A549 (cell line): ENCODE data around the gene SHISA3. TPM values are rescaled to one million over a fixed set of nuclear protein-coding genes. Genes with fewer than 3 reads are reported as not detected.

ENCODE experiments used
- ATAC-seq, 2 experiments: fragments of 200-7000 bp in 1 of 2; fragments of >200 bp in 1 of 2; cut with Nextera tagmentation in 1 of 2; cut with Tn5 transposase in 1 of 2; 3 replicates each; pipeline versions ENCODE4 v1.8.0 to v1.9.1; 2018 to 2020; ENCODE audit warnings: mild to moderate bottlenecking in 1 of 2, moderate library complexity in 1 of 2
- CTCF ChIA-PET: fragments of 300-600 bp; sonication (Branson Sonifier 250); formaldehyde crosslinking; extraction: SDS; loops from one replicate; lab custom pipeline; 2021; ENCODE audit warnings: antibody characterized with exemption, inconsistent platforms; lab: Yijun Ruan, JAX
- POLR2A ChIA-PET: fragments of 350-600 bp; formaldehyde crosslinking; extraction: SDS; loops from one replicate; lab custom pipeline; 2021; ENCODE audit warnings: antibody characterized with exemption, inconsistent platforms; lab: Yijun Ruan, JAX
- DNase-seq, 2 experiments: peaks; one replicate each; pipeline versions ENCODE4 v3.0.0 to v3.0.0-alpha.2; 2011 to 2016; ENCODE audit warnings: low read depth in 1 of 2, low spot score in 1 of 2
- FAIRE-seq: peaks from 2 replicates; lab custom pipeline; 2011; peaks lifted over from hg19 to GRCh38; lab: Jason Lieb, UNC
- H3K27ac ChIP-seq, 2 experiments: fragments of >200 bp; sonication (Bioruptor Twin); formaldehyde crosslinking; 3 replicates each; pipeline ENCODE4 v1.5.1; 2016 to 2017
- H3K4me1 ChIP-seq: fragments of >200 bp; sonication (Bioruptor Twin); formaldehyde crosslinking; 3 replicates; pipeline ENCODE4 v1.6.1; 2016
- H3K4me2 ChIP-seq: fragments of >200 bp; sonication (Bioruptor Twin); formaldehyde crosslinking; 3 replicates; pipeline ENCODE4 v1.6.1; 2016
- H3K4me3 ChIP-seq: fragments of >200 bp; sonication (Bioruptor Twin); formaldehyde crosslinking; 3 replicates; pipeline ENCODE4 v1.5.1; 2016
- H3K9me3 ChIP-seq: fragments of >200 bp; sonication (Bioruptor Twin); formaldehyde crosslinking; 3 replicates; pipeline ENCODE4 v1.6.1; 2016
- BCL3 ChIP-seq: fragments of >200 bp; sonication (Bioruptor Twin); formaldehyde crosslinking; IDR thresholded peaks from 3 replicates; pipeline ENCODE4 v1.6.1; 2016
- CBX8 ChIP-seq: fragments of 200-600 bp; sonication (generic); IDR thresholded peaks from 2 replicates; pipeline ENCODE4 v1.6.1; 2016
- CEBPB ChIP-seq, 2 experiments: fragments of >200 bp in 1 of 2; sonication (Bioruptor Twin) in 1 of 2; formaldehyde crosslinking in 1 of 2; IDR thresholded peaks; 2 replicates each; pipeline ENCODE4 v1.6.1; 2012 to 2016
- CHD4 ChIP-seq: fragments of 200-600 bp; sonication (generic); IDR thresholded peaks from 2 replicates; pipeline ENCODE4 v1.6.1; 2016; ENCODE audit warnings: antibody characterized with exemption, mild to moderate bottlenecking, borderline replicate concordance
- EHMT2 ChIP-seq: fragments of 200-600 bp; sonication (generic); IDR thresholded peaks from 2 replicates; pipeline ENCODE4 v1.6.1; 2016; ENCODE audit warnings: antibody characterized with exemption, low read depth, mild to moderate bottlenecking, moderate library complexity
- ELK1 ChIP-seq: fragments of 150-350 bp; IDR thresholded peaks from 2 replicates; pipeline ENCODE4 v1.6.1; 2014; ENCODE audit warnings: low read depth, mild to moderate bottlenecking, low read length
- EP300 ChIP-seq, 2 experiments: fragments of >200 bp; sonication (Bioruptor Twin); formaldehyde crosslinking; IDR thresholded peaks; 2 replicates in 1 of 2; 3 replicates in 1 of 2; pipeline ENCODE4 v1.6.1; 2016 to 2017
- ESRRA ChIP-seq: fragments of 150-350 bp; IDR thresholded peaks from 2 replicates; pipeline ENCODE4 v1.6.1; 2014; ENCODE audit warnings: mild to moderate bottlenecking, low read length, borderline replicate concordance
- FOSL2 ChIP-seq, 2 experiments: fragments of 450-650 bp in 1 of 2; fragments of >200 bp in 1 of 2; sonication (Bioruptor Twin) in 1 of 2; formaldehyde crosslinking; IDR thresholded peaks; 2 replicates each; pipeline versions ENCODE4 v1.5.0 to v1.6.1; 2016 to 2020; ENCODE audit warnings: mild to moderate bottlenecking in 1 of 2, moderate library complexity in 1 of 2
- FOXS1 ChIP-seq: fragments of 250-450 bp; sonication (Bioruptor Pico); IDR thresholded peaks from 2 replicates; pipeline ENCODE4 v1.5.0; 2020; ENCODE audit warnings: mild to moderate bottlenecking, moderate library complexity
- HDAC2 ChIP-seq: fragments of 200-600 bp; sonication (generic); IDR thresholded peaks from 2 replicates; pipeline ENCODE4 v1.6.1; 2016
- HES2 ChIP-seq: fragments of >200 bp; sonication (Bioruptor Twin); formaldehyde crosslinking; IDR thresholded peaks from 2 replicates; pipeline ENCODE4 v1.6.1; 2016
- HOXB13 ChIP-seq: fragments of 250-450 bp; sonication (Bioruptor Pico); IDR thresholded peaks from 2 replicates; pipeline ENCODE4 v1.5.0; 2020; ENCODE audit warnings: low read depth, mild to moderate bottlenecking, moderate library complexity
- JUN ChIP-seq, 2 experiments: fragments of >200 bp; sonication (Bioruptor Twin); formaldehyde crosslinking; IDR thresholded peaks; 2 replicates in 1 of 2; 3 replicates in 1 of 2; pipeline ENCODE4 v1.6.1; 2016 to 2017
- MAX ChIP-seq: IDR thresholded peaks from 2 replicates; pipeline ENCODE4 v1.6.1; 2012
- NFE2L2 ChIP-seq: fragments of 150-350 bp; conservative IDR thresholded peaks from 2 replicates; pipeline ENCODE4 v1.6.1; 2014; ENCODE audit warnings: low read length
- PBX3 ChIP-seq: IDR thresholded peaks from 2 replicates; pipeline ENCODE4 v1.6.1; 2012
- RARB ChIP-seq: fragments of 250-450 bp; sonication (Bioruptor Pico); IDR thresholded peaks from 2 replicates; pipeline ENCODE4 v1.8.0; 2021; ENCODE audit warnings: mild to moderate bottlenecking, moderate library complexity
- REST ChIP-seq: fragments of 200-600 bp; sonication (generic); IDR thresholded peaks from 2 replicates; pipeline ENCODE4 v1.6.1; 2016; ENCODE audit warnings: antibody characterized with exemption, mild to moderate bottlenecking, moderate library complexity
- TP53 ChIP-seq: fragments of 250-450 bp; sonication (Bioruptor Pico); IDR thresholded peaks from 2 replicates; pipeline ENCODE4 v1.5.0; 2021; ENCODE audit warnings: mild to moderate bottlenecking, moderate library complexity
- ZFP36 ChIP-seq: fragments of 450-650 bp; IDR thresholded peaks from 2 replicates; pipeline ENCODE4 v1.6.1; 2014; ENCODE audit warnings: borderline replicate concordance; ENCODE audit not compliant: partially characterized antibody
- ZNF302 ChIP-seq: fragments of 250-450 bp; sonication (Bioruptor Pico); IDR thresholded peaks from 2 replicates; pipeline ENCODE4 v1.9.0; 2021; ENCODE audit warnings: inconsistent platforms, mild to moderate bottlenecking, moderate library complexity
- ZSCAN20 ChIP-seq: fragments of 250-450 bp; sonication (Bioruptor Pico); IDR thresholded peaks from 2 replicates; pipeline ENCODE4 v1.8.0; 2022; ENCODE audit warnings: mild to moderate bottlenecking, moderate library complexity
- WGBS: methylation state at CpG from one replicate; pipeline ENCODE4 v1.1.6; 2017; ENCODE audit errors: missing lambda C conversion rate; 5-methylcytosine and 5-hydroxymethylcytosine counted together
- polyA plus RNA-seq, 4 experiments: library from polyadenylated mRNA; depleted of rRNA in 3 of 4; stranded (reverse); fragments of >200 nt; fragmentation: RNase III in 1 of 4; extraction: RNeasy Plus Mini Kit Qiagen cat#74134 plus additional on column Dnase treatment in 1 of 4; gene quantifications; 2 replicates in 3 of 4; 3 replicates in 1 of 4; pipeline ENCODE4 v1.2.3, GENCODE V29; 2011 to 2017

Gene SHISA3
- polyA plus RNA-seq, 2 of the 4 experiments (the other 2 are of a cell fraction) = not detected

- no peak for TF ChIP-seq HOXB13 (CRISPR knock-in tag)
- no peak for TF ChIP-seq PBX3
- TF ChIP-seq HDAC2 = no peak
- no peak for TF ChIP-seq BCL3
- no peak for TF ChIP-seq CBX8
- TF ChIP-seq CEBPB (IDR thresholded peaks at IDR 0.05) = no peak
- no peak for TF ChIP-seq HES2
- TF ChIP-seq ZFP36 = no peak
- TF ChIP-seq REST = no peak
- TF ChIP-seq ESRRA = no peak
- TF ChIP-seq JUN (IDR thresholded peaks at IDR 0.05) = no peak
- no peak for TF ChIP-seq NFE2L2
- TF ChIP-seq EHMT2 = no peak
- no peak for TF ChIP-seq EP300 (IDR thresholded peaks at IDR 0.05)
- no peak for TF ChIP-seq FOXS1 (CRISPR knock-in tag)
- TF ChIP-seq ELK1 = no peak
- TF ChIP-seq TP53 (CRISPR knock-in tag) = no peak
- TF ChIP-seq MAX = no peak
- TF ChIP-seq, all 56 proteins: peak for 0
- ChIA-PET POLR2A (no interaction called here), CTCF (interaction anchor here (1.8 kb wide), 1 partner anchor 10 kb away, joined by 3 read pairs; no protein-coding TSS in a partner anchor)
- no peaks in the 10 kb centered on the region for H3K4me1 ChIP-seq
- 4% methylated on average over 2 of the region's 2 CpGs for WGBS
- ATAC-seq (no peak), FAIRE-seq (no peak), DNase-seq (no peak)
- no peak overlapping the region for H3K4me3 ChIP-seq
- no peak overlapping the region for H3K27ac ChIP-seq
- H3K9me3 ChIP-seq = no peaks in the 10 kb centered on the region
- no peak overlapping the region for H3K4me2 ChIP-seq
These were observed 15.6 kb upstream of the SHISA3 start for GRCh38 chr4:42381666-42382065.

GRCh38 chr4:42385516-42385915, 11.8 kb upstream of the SHISA3 start:
- CTCF ChIA-PET = no interaction called here
- DNase-seq (no peak), ATAC-seq (no peak), FAIRE-seq (no peak)
- H3K27ac ChIP-seq = no peak overlapping the region
- POLR2A ChIA-PET = no interaction called here
- WGBS = 86% methylated on average over 1 of the region's 1 CpG
- TF ChIP-seq FOSL2 (IDR thresholded peaks at IDR 0.05) = no peak
- TF ChIP-seq FOSL2 (CRISPR knock-in tag; IDR thresholded peaks at IDR 0.05) = no peak
- TF ChIP-seq RARB (CRISPR knock-in tag) = no peak
- TF ChIP-seq JUN (IDR thresholded peaks at IDR 0.05) = no peak
- no peak for TF ChIP-seq ZNF302 (CRISPR knock-in tag)
- TF ChIP-seq ZSCAN20 = no peak
- no peak for TF ChIP-seq FOXS1 (CRISPR knock-in tag)
- TF ChIP-seq CHD4 = no peak
- no peaks in the 10 kb centered on the region for H3K4me1 ChIP-seq
- no peak overlapping the region for H3K4me2 ChIP-seq
- H3K9me3 ChIP-seq = no peaks in the 10 kb centered on the region
- H3K4me3 ChIP-seq = no peak overlapping the region
